T-helper 9 cell (primary cell): ENCODE results near the gene HSD11B2.

Source experiments
- DNase-seq: peaks from one replicate; pipeline ENCODE4 v3.0.0-alpha.2; 2020

The HSD11B2 gene

GRCh38 chr16:67436640-67437193 is 5.8 kb downstream of the HSD11B2 start:
- DNase-seq, result no peak

GRCh38 chr16:67437513-67437912 is 6.6 kb downstream of the HSD11B2 start:
- DNase-seq, result no peak

GRCh38 chr16:67438098-67438791 is 7.3 kb downstream of the HSD11B2 start:
- DNase-seq, result no peak

GRCh38 chr16:67438824-67439393 is 8.0 kb downstream of the HSD11B2 start:
- DNase-seq, result no peak

- no peak for DNase-seq
These were observed 10.4 kb downstream of the HSD11B2 start for GRCh38 chr16:67441271-67441753.

GRCh38 chr16:67441907-67442306 is 11.0 kb downstream of the HSD11B2 start:
- no peak for DNase-seq

GRCh38 chr16:67442581-67443255 is 11.8 kb downstream of the HSD11B2 start:
- DNase-seq, result no peak

GRCh38 chr16:67443265-67443664 is 12.3 kb downstream of the HSD11B2 start:
- no peak for DNase-seq

GRCh38 chr16:67444259-67445125 is 13.6 kb downstream of the HSD11B2 start:
- no peak for DNase-seq

- DNase-seq, result no peak
These were observed 14.2 kb downstream of the HSD11B2 start for GRCh38 chr16:67445126-67445426.

- no peak for DNase-seq
These were observed 14.6 kb downstream of the HSD11B2 start for GRCh38 chr16:67445441-67445912.

GRCh38 chr16:67445913-67446907 is 15.3 kb downstream of the HSD11B2 start:
- DNase-seq, result no peak

GRCh38 chr16:67446968-67447507 is 16.1 kb downstream of the HSD11B2 start:
- DNase-seq, result no peak

GRCh38 chr16:67447508-67448076 is 16.7 kb downstream of the HSD11B2 start:
- DNase-seq, result peak; percentile 32

GRCh38 chr16:67448580-67448979 is 17.7 kb downstream of the HSD11B2 start:
- DNase-seq, result no peak

- DNase-seq, result no peak
These were observed 18.4 kb downstream of the HSD11B2 start for GRCh38 chr16:67449336-67449735.

GRCh38 chr16:67449739-67450138 is 18.8 kb downstream of the HSD11B2 start:
- DNase-seq, result no peak

- no peak for DNase-seq
These were observed 20.3 kb downstream of the HSD11B2 start for GRCh38 chr16:67451061-67451703.

- no peak for DNase-seq
These were observed 20.9 kb downstream of the HSD11B2 start for GRCh38 chr16:67451704-67452435.

GRCh38 chr16:67454104-67454503 is 23.2 kb downstream of the HSD11B2 start:
- no peak for DNase-seq
